Uterus (tissue), 2 donors: ENCODE measurements around the gene KCNN2.

ENCODE experiments used
- POLR2A ChIP-seq, 2 donors: fragments of 450-650 bp; IDR thresholded peaks; one replicate each; pipeline ENCODE4 v1.6.1; 2016; ENCODE audit warnings: antibody characterized with exemption in 2 of 2, mild to moderate bottlenecking in 1 of 2, moderate library complexity in 1 of 2
- TF ChIP-seq, protein P1 (sequence below), 4 experiments: fragments of 200-600 bp in 2 of 4; fragments of 450-650 bp in 2 of 4; sonication (generic) in 2 of 4; IDR thresholded peaks; one replicate each; pipeline ENCODE4 v1.5.1; 2016 to 2019; ENCODE audit warnings: antibody characterized with exemption in 4 of 4, mild to moderate bottlenecking in 2 of 4, moderate library complexity in 1 of 4

GRCh38 chr5:114327987-114328386, 33.9 kb upstream of the KCNN2 start:
- TF ChIP-seq, protein P1, sequence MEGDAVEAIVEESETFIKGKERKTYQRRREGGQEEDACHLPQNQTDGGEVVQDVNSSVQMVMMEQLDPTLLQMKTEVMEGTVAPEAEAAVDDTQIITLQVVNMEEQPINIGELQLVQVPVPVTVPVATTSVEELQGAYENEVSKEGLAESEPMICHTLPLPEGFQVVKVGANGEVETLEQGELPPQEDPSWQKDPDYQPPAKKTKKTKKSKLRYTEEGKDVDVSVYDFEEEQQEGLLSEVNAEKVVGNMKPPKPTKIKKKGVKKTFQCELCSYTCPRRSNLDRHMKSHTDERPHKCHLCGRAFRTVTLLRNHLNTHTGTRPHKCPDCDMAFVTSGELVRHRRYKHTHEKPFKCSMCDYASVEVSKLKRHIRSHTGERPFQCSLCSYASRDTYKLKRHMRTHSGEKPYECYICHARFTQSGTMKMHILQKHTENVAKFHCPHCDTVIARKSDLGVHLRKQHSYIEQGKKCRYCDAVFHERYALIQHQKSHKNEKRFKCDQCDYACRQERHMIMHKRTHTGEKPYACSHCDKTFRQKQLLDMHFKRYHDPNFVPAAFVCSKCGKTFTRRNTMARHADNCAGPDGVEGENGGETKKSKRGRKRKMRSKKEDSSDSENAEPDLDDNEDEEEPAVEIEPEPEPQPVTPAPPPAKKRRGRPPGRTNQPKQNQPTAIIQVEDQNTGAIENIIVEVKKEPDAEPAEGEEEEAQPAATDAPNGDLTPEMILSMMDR (IDR thresholded peaks at IDR 0.05) = no peak
- no peak for TF ChIP-seq POLR2A (IDR thresholded peaks at IDR 0.05)
